ENCODE data around the gene HSF2BP.

DNA sequence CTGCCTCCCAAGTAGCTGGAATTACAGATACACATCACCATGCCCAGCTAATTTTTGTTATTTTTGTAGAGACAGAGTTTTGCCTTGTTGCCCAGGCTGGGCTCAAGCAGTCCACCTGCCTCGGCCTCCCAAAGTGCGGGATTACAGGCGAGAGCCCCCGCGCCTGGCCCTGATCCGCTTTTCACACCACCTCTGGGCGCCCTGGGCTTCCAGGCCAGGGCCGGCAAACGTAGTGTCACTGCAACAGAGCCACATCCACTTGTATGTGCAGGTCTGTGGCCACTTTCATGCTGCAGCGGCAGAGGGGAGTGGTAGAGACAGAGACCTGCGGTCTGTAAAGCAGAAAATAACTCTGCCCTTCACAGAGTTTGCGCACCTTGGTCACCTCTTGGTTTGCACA, 29.6 kb upstream of the HSF2BP start:
- TF ChIP-seq, protein P1, sequence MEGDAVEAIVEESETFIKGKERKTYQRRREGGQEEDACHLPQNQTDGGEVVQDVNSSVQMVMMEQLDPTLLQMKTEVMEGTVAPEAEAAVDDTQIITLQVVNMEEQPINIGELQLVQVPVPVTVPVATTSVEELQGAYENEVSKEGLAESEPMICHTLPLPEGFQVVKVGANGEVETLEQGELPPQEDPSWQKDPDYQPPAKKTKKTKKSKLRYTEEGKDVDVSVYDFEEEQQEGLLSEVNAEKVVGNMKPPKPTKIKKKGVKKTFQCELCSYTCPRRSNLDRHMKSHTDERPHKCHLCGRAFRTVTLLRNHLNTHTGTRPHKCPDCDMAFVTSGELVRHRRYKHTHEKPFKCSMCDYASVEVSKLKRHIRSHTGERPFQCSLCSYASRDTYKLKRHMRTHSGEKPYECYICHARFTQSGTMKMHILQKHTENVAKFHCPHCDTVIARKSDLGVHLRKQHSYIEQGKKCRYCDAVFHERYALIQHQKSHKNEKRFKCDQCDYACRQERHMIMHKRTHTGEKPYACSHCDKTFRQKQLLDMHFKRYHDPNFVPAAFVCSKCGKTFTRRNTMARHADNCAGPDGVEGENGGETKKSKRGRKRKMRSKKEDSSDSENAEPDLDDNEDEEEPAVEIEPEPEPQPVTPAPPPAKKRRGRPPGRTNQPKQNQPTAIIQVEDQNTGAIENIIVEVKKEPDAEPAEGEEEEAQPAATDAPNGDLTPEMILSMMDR (IDR thresholded peaks at IDR 0.05): no peak
- TF ChIP-seq POLR2AphosphoS5 (IDR thresholded peaks at IDR 0.05): no peak
- no peak for TF ChIP-seq POLR2A (IDR thresholded peaks at IDR 0.05)
- no peak for TF ChIP-seq EP300 (IDR thresholded peaks at IDR 0.05)

Measured in stomach (tissue), 4 donors.